ENCODE measurements around the gene LUC7L3. TPM values are rescaled to one million over a fixed set of nuclear protein-coding genes. Genes with fewer than 3 reads are reported as not detected.

The LUC7L3 gene
- total and polyA plus RNA-seq, 2 of the 13 experiments (the other 11 are each of a cell fraction or from before 2014, with no cell fraction given): 108 to 120 TPM

- TF ChIP-seq ZNF318 (CRISPR knock-in tag; IDR thresholded peaks at IDR 0.05): peak; percentile 37
- TF ChIP-seq ZNF180 (CRISPR knock-in tag; IDR thresholded peaks at IDR 0.05; ENCODE audit: borderline replicate concordance, low read depth): no peak
- peak; percentile 93 for TF ChIP-seq SP4 (CRISPR knock-in tag; IDR thresholded peaks at IDR 0.05)
- TF ChIP-seq ZNF619 (CRISPR knock-in tag; IDR thresholded peaks at IDR 0.05): peak; percentile 97; the same call in 1 of the 2 replicates
- peak; percentile 95; the same call in 1 of the 2 replicates for TF ChIP-seq ZNF431 (CRISPR knock-in tag; IDR thresholded peaks at IDR 0.05; ENCODE audit: borderline replicate concordance, low read depth)
- TF ChIP-seq ATF7-NPFF (CRISPR knock-in tag; IDR thresholded peaks at IDR 0.05; ENCODE audit: low read depth): no peak; the same call in none of the 2 replicates
- TF ChIP-seq ZNF724P (CRISPR knock-in tag; IDR thresholded peaks at IDR 0.05; ENCODE audit: borderline replicate concordance): peak; percentile 52; the same call in 1 of the 2 replicates
- no peak; the same call in 1 of the 2 replicates for TF ChIP-seq STAT5B (CRISPR knock-in tag; IDR thresholded peaks at IDR 0.05)
- no peak for TF ChIP-seq DMTF1 (CRISPR knock-in tag; IDR thresholded peaks at IDR 0.05)
- TF ChIP-seq KLF15 (CRISPR knock-in tag; IDR thresholded peaks at IDR 0.05; ENCODE audit: borderline replicate concordance): peak; percentile 67; the same call in 1 of the 2 replicates
- peak; percentile 83; the same call in 1 of the 2 replicates for TF ChIP-seq AHR (CRISPR knock-in tag; IDR thresholded peaks at IDR 0.05)
- peak; percentile 99 for TF ChIP-seq ZNF281 (CRISPR knock-in tag; IDR thresholded peaks at IDR 0.05; ENCODE audit: borderline replicate concordance)
- peak; percentile 83; the same call in 1 of the 2 replicates for TF ChIP-seq SP140L (CRISPR knock-in tag; IDR thresholded peaks at IDR 0.05; ENCODE audit: borderline replicate concordance)
Observed at GRCh38 chr17:50719144-50719923, at the start of gene LUC7L3 (continued).
